ENCODE measurements around the gene SLC24A4. TPM values are rescaled to one million over a fixed set of nuclear protein-coding genes. Genes with fewer than 3 reads are reported as not detected.
A peak's percentile ranks its signal among the peaks of the same experiment; 100 is the strongest.

SLC24A4 gene
- total RNA-seq, 4 donors from 2014 or later, result 6.9 to 15.1 (median 8.3) TPM

- Histone ChIP-seq H3K27me3 (peaks cover 0 to 1% of the 10 kb centered on the region in 2 donors), H3K4me1 (no peaks in the 10 kb centered on the region), H3K36me3 (no peaks in the 10 kb centered on the region), H3K9me3 (no peaks in the 10 kb centered on the region), H3K4me3 (no peak overlapping the region), H3K27ac (no peak overlapping the region)
- WGBS, 2 donors, result 79 to 80% methylated on average over 4 of the region's 4 CpGs
- TF ChIP-seq CTCF (IDR thresholded peaks at IDR 0.05), result no peak
- TF ChIP-seq POLR2A (IDR thresholded peaks at IDR 0.05), result no peak
- TF ChIP-seq EP300 (IDR thresholded peaks at IDR 0.05), result no peak
- no peak for DNase-seq (ENCODE audit: low spot score in 2 of 2)
Observed at GRCh38 chr14:92280554-92281262, 42.3 kb upstream of the SLC24A4 start.

GRCh38 chr14:92282669-92283068 is 40.3 kb upstream of the SLC24A4 start:
- H3K27me3 ChIP-seq, result no peaks in the 10 kb centered on the region
- no peak overlapping the region for H3K4me3 ChIP-seq
- H3K4me1 ChIP-seq, result no peaks in the 10 kb centered on the region
- no peaks in the 10 kb centered on the region for H3K36me3 ChIP-seq
- no peak for DNase-seq (ENCODE audit: low spot score in 2 of 2)
- 86 to 94% methylated on average over 2 of the region's 2 CpGs for WGBS, 2 donors
- no peaks in the 10 kb centered on the region for H3K9me3 ChIP-seq
- peak overlapping the region in 1 of 4 donors; percentile 52 for H3K27ac ChIP-seq
- TF ChIP-seq EP300 (IDR thresholded peaks at IDR 0.05), result no peak
- TF ChIP-seq POLR2A (IDR thresholded peaks at IDR 0.05), result no peak
- no peak for TF ChIP-seq CTCF (IDR thresholded peaks at IDR 0.05)

GRCh38 chr14:92285311-92285710 is 37.7 kb upstream of the SLC24A4 start:
- H3K27ac ChIP-seq, result no peak overlapping the region
- DNase-seq (ENCODE audit: low spot score in 2 of 2), result no peak
- H3K4me1 ChIP-seq, result no peaks in the 10 kb centered on the region
- TF ChIP-seq CTCF (IDR thresholded peaks at IDR 0.05), result no peak
- no peaks in the 10 kb centered on the region for H3K9me3 ChIP-seq
- H3K27me3 ChIP-seq, result peaks cover 0 to 3% of the 10 kb centered on the region in 2 donors
- no peak overlapping the region for H3K4me3 ChIP-seq
- WGBS, 2 donors, result 87 to 89% methylated on average over 3 of the region's 3 CpGs
- no peaks in the 10 kb centered on the region for H3K36me3 ChIP-seq

- WGBS, 2 donors, result 88 to 95% methylated on average over 10 of the region's 10 CpGs
- no peak for TF ChIP-seq CTCF (IDR thresholded peaks at IDR 0.05)
- TF ChIP-seq POLR2A (IDR thresholded peaks at IDR 0.05), result no peak
- no peak for TF ChIP-seq EP300 (IDR thresholded peaks at IDR 0.05)
- no peak for DNase-seq (ENCODE audit: low spot score in 2 of 2)
Observed at GRCh38 chr14:92287987-92288386, 35.0 kb upstream of the SLC24A4 start.

GRCh38 chr14:92288994-92289660 is 33.8 kb upstream of the SLC24A4 start:
- Histone ChIP-seq H3K27ac (no peak overlapping the region), H3K9me3 (no peaks in the 10 kb centered on the region), H3K4me3 (no peak overlapping the region), H3K36me3 (no peaks in the 10 kb centered on the region), H3K4me1 (no peaks in the 10 kb centered on the region), H3K27me3 (peaks cover 0 to 3% of the 10 kb centered on the region in 2 donors)
- TF ChIP-seq POLR2A (IDR thresholded peaks at IDR 0.05) (no peak), EP300 (IDR thresholded peaks at IDR 0.05) (no peak), CTCF (IDR thresholded peaks at IDR 0.05) (no peak)
- WGBS, 2 donors, result 61 to 63% methylated on average over 9 of the region's 9 CpGs
- DNase-seq (ENCODE audit: low spot score in 2 of 2), result no peak

More at GRCh38 chr14:92287987-92288386, 35.0 kb upstream of the SLC24A4 start:
- Histone ChIP-seq H3K4me1 (no peaks in the 10 kb centered on the region), H3K4me3 (no peak overlapping the region), H3K9me3 (no peaks in the 10 kb centered on the region), H3K36me3 (no peaks in the 10 kb centered on the region), H3K27ac (no peak overlapping the region), H3K27me3 (peaks cover 0 to 3% of the 10 kb centered on the region in 2 donors)
